CD14-positive monocyte (primary cell): ENCODE data around the gene DHX57. TPM values are rescaled to one million over a fixed set of nuclear protein-coding genes. Genes with fewer than 3 reads are reported as not detected.
A peak's percentile ranks its signal among the peaks of the same experiment; 100 is the strongest.

Source experiments
- DNase-seq, 3 donors: peaks; one replicate each; pipeline ENCODE4 v3.0.0-alpha.2; 2011 to 2022
- H2AFZ ChIP-seq: 2 replicates; pipeline ENCODE4 v1.6.0; 2012; ENCODE audit warnings: mild to moderate bottlenecking, low read depth, low read length, inconsistent platforms; ENCODE audit not compliant: insufficient read depth, poor library complexity, severe bottlenecking
- H3K27ac ChIP-seq, 2 donors: 1 replicate in 1 of 2; 2 replicates in 1 of 2; pipeline ENCODE4 v1.5.1; 2012 to 2013; ENCODE audit warnings: low read length in 2 of 2, control low read depth in 1 of 2, inconsistent platforms in 1 of 2, low read depth in 1 of 2, mild to moderate bottlenecking in 1 of 2
- H3K27me3 ChIP-seq, 2 donors: one replicate each; pipeline versions ENCODE4 v1.6.0 to v1.6.1; 2011 to 2013; ENCODE audit warnings: low read length in 2 of 2; ENCODE audit not compliant: control insufficient read depth in 2 of 2, insufficient read depth in 2 of 2
- H3K36me3 ChIP-seq, 2 donors: replicated peaks in 1 of 2; 1 replicate in 1 of 2; 2 replicates in 1 of 2; pipeline versions ENCODE4 v1.5.1 to v1.6.1; 2012 to 2013; ENCODE audit warnings: low read length in 2 of 2, control low read depth in 1 of 2, inconsistent platforms in 1 of 2, mild to moderate bottlenecking in 1 of 2; ENCODE audit not compliant: insufficient read depth in 2 of 2, control insufficient read depth in 1 of 2
- H3K4me1 ChIP-seq, 2 donors: 1 replicate in 1 of 2; 2 replicates in 1 of 2; pipeline versions ENCODE4 v1.5.1 to v1.6.1; 2012 to 2013; ENCODE audit warnings: low read length in 2 of 2, control low read depth in 1 of 2, inconsistent platforms in 1 of 2, mild to moderate bottlenecking in 1 of 2, moderate library complexity in 1 of 2; ENCODE audit not compliant: insufficient read depth in 2 of 2, control insufficient read depth in 1 of 2
- H3K4me2 ChIP-seq: replicated peaks from 2 replicates; pipeline ENCODE3; 2012; ENCODE audit warnings: low read length, moderate library complexity, mild to moderate bottlenecking; ENCODE audit not compliant: poor library complexity, severe bottlenecking; ENCODE audit errors: extremely low read depth
- H3K4me3 ChIP-seq, 3 experiments: fragments of 200-600 bp in 1 of 3; sonication (generic) in 1 of 3; replicated peaks in 1 of 3; 1 replicate in 2 of 3; 2 replicates in 1 of 3; pipeline ENCODE4 v1.5.1; 2011 to 2013; ENCODE audit warnings: low read length in 3 of 3, mild to moderate bottlenecking in 3 of 3, control low read depth in 2 of 3, low read depth in 2 of 3, inconsistent platforms in 1 of 3, moderate library complexity in 1 of 3
- H3K79me2 ChIP-seq: 2 replicates; pipeline ENCODE4 v1.6.0; 2012; ENCODE audit warnings: mild to moderate bottlenecking, control low read depth, inconsistent platforms, low read length, moderate library complexity; ENCODE audit not compliant: insufficient read depth
- H3K9ac ChIP-seq: 2 replicates; pipeline ENCODE4 v1.6.0; 2017; ENCODE audit warnings: low read length, mild to moderate bottlenecking; ENCODE audit not compliant: insufficient read depth, poor library complexity, severe bottlenecking
- H3K9me3 ChIP-seq, 2 donors: replicated peaks in 1 of 2; 1 replicate in 1 of 2; 2 replicates in 1 of 2; pipeline versions ENCODE4 v1.5.1 to v1.6.1; 2012 to 2013; ENCODE audit warnings: low read length in 2 of 2, control low read depth in 1 of 2; ENCODE audit not compliant: control insufficient read depth in 1 of 2, insufficient read depth in 1 of 2
- H4K20me1 ChIP-seq: 2 replicates; pipeline ENCODE4 v1.6.0; 2012; ENCODE audit warnings: mild to moderate bottlenecking, low read length, control low read depth, moderate library complexity; ENCODE audit not compliant: insufficient read depth
- H3K27ac Mint-ChIP-seq, 7 donors: one replicate each; pipeline ENCODE4 v1.8.0; 2020; ENCODE audit warnings: mild to moderate bottlenecking in 7 of 7, mixed read lengths in 7 of 7, moderate library complexity in 6 of 7, inconsistent platforms in 2 of 7
- H3K27me3 Mint-ChIP-seq, 3 donors: one replicate each; pipeline ENCODE4 v1.8.0; 2021 to 2022; ENCODE audit warnings: low read depth in 3 of 3, mild to moderate bottlenecking in 3 of 3, mixed read lengths in 3 of 3, moderate library complexity in 3 of 3, inconsistent platforms in 1 of 3
- H3K36me3 Mint-ChIP-seq, 2 donors: one replicate each; pipeline ENCODE4 v1.8.0; 2020; ENCODE audit warnings: mixed read lengths in 2 of 2, inconsistent platforms in 1 of 2, mild to moderate bottlenecking in 1 of 2
- H3K4me1 Mint-ChIP-seq: one replicate; pipeline ENCODE4 v1.8.0; 2020; ENCODE audit warnings: mild to moderate bottlenecking, mixed read lengths
- H3K4me3 Mint-ChIP-seq, 2 donors: one replicate each; pipeline ENCODE4 v1.8.0; 2020; ENCODE audit warnings: mild to moderate bottlenecking in 2 of 2, mixed read lengths in 2 of 2, moderate library complexity in 1 of 2
- H3K9me3 Mint-ChIP-seq, 7 donors: one replicate each; pipeline ENCODE4 v1.8.0; 2020 to 2022; ENCODE audit warnings: mixed read lengths in 7 of 7, mild to moderate bottlenecking in 6 of 7, moderate library complexity in 6 of 7, inconsistent platforms in 2 of 7
- CTCF ChIP-seq: fragments of 200-600 bp; IDR thresholded peaks from one replicate; pipeline ENCODE4 v1.8.0; 2022; ENCODE audit warnings: antibody characterized with exemption, mild to moderate bottlenecking
- WGBS: methylation state at CpG from one replicate; pipeline ENCODE4 v1.1.5; 2013; ENCODE audit warnings: missing lambda C conversion rate; ENCODE audit not compliant: insufficient coverage; 5-methylcytosine and 5-hydroxymethylcytosine counted together
- intact Hi-C, 2 donors: fragments of 100-400 bp; cut with micrococcal nuclease; formaldehyde crosslinking; loops; one replicate each; pipeline versions ENCODE4 v1.15.0 to v1.15.1; 2023
- polyA plus RNA-seq, 3 donors: library from polyadenylated mRNA; depleted of rRNA in 1 of 3; unstranded in 2 of 3; stranded (reverse) in 1 of 3; fragments of 300-500 nt in 2 of 3; fragments of >200 nt in 1 of 3; fragmentation: Illumina TruSeq in 2 of 3; gene quantifications; 1 replicate in 2 of 3; 2 replicates in 1 of 3; pipeline ENCODE4 v1.2.3, GENCODE V29; 2012 to 2021

DHX57 gene
- polyA plus RNA-seq, 3 donors: 7.7 to 13.4 (median 12.9) TPM

DNA sequence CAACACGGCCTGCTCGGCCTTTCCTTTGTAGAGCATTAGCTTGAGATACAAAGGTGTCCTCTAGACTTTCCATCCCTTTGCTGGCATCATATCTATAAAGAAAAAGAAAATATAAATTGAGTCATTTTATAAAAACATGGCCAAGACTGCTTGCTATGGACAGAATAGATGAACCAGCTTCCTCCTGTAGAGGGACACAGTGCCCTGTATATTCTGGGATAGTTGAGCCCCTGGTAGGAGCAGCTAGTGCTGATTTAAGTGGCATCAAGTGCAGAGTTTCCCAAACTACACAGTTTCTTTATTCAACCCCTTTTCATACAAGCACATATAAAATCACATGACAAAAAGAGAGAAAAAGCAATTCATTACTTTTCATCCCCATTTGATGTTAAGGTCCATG is 49.8 kb downstream of the DHX57 start:
- H3K4me3 Mint-ChIP-seq: no peak overlapping the region
- H3K4me3 ChIP-seq: no peak overlapping the region
- no peaks in the 10 kb centered on the region for H3K9me3 Mint-ChIP-seq
- no CpG with 5 or more reads among the region's 2 CpGs for WGBS
- peaks cover 32 to 58% of the 10 kb centered on the region in 2 donors for H3K36me3 ChIP-seq
- peaks cover 37 to 58% of the 10 kb centered on the region in 2 donors for H3K36me3 Mint-ChIP-seq
- peaks cover 19% of the 10 kb centered on the region for H3K4me1 Mint-ChIP-seq
- DNase-seq: no peak
- no peaks in the 10 kb centered on the region for H4K20me1 ChIP-seq
- no peak overlapping the region for H2AFZ ChIP-seq
- H3K4me2 ChIP-seq: no peak overlapping the region
- no peak overlapping the region for H3K9ac ChIP-seq
- peaks cover 0 to 2% (median 0%) of the 10 kb centered on the region in 3 donors for H3K27me3 Mint-ChIP-seq
- peaks cover 38% of the 10 kb centered on the region in 2 donors for H3K4me1 ChIP-seq
- no peak overlapping the region for H3K27ac ChIP-seq
- no peak overlapping the region for H3K27ac Mint-ChIP-seq
- TF ChIP-seq CTCF: no peak
- intact Hi-C loops: no loop called here
- H3K79me2 ChIP-seq: no peaks in the 10 kb centered on the region
- H3K9me3 ChIP-seq: no peaks in the 10 kb centered on the region
- no peaks in the 10 kb centered on the region for H3K27me3 ChIP-seq

- Mint-ChIP-seq H3K27ac (peak overlapping the region in 1 of 7 donors; percentile 24), H3K4me1 (peaks cover 10% of the 10 kb centered on the region), H3K36me3 (peaks cover 47 to 68% of the 10 kb centered on the region in 2 donors), H3K27me3 (peaks cover 0 to 2% (median 0%) of the 10 kb centered on the region in 3 donors), H3K9me3 (no peaks in the 10 kb centered on the region), H3K4me3 (no peak overlapping the region)
- intact Hi-C loops: no loop called here
- no peaks in the 10 kb centered on the region for H4K20me1 ChIP-seq
- H3K4me2 ChIP-seq: no peak overlapping the region
- no peak overlapping the region for H3K27ac ChIP-seq
- H3K27me3 ChIP-seq: no peaks in the 10 kb centered on the region
- H3K4me3 ChIP-seq: no peak overlapping the region
- no peak overlapping the region for H3K9ac ChIP-seq
- no peaks in the 10 kb centered on the region for H3K9me3 ChIP-seq
- H3K79me2 ChIP-seq: no peaks in the 10 kb centered on the region
- TF ChIP-seq CTCF: no peak
- no peak for DNase-seq
- peaks cover 40 to 69% of the 10 kb centered on the region in 2 donors for H3K36me3 ChIP-seq
- H3K4me1 ChIP-seq: peaks cover 27 to 28% of the 10 kb centered on the region in 2 donors
- no CpG with 5 or more reads among the region's 2 CpGs for WGBS
- no peak overlapping the region for H2AFZ ChIP-seq
Measured at GRCh38 chr2:38824906-38825305, 50.8 kb downstream of the DHX57 start.
